NCI-H446 (cell line): ENCODE data around the gene SCARF2.
A peak's percentile ranks its signal among the peaks of the same experiment; 100 is the strongest.
"Not testable (repeated sequence)": the region's sequence is repeated elsewhere in the genome, so short reads cannot be mapped to it uniquely, and the experiment has no call there.

Source experiments
- DNase-seq, 2 experiments: peaks; one replicate each; lab custom pipeline; 2025; lab: John Stamatoyannopoulos, UW

The SCARF2 gene

GRCh38 chr22:20428496-20429253 is 8.9 kb downstream of the SCARF2 start:
- no peak for DNase-seq

GRCh38 chr22:20427945-20428417 is 9.6 kb downstream of the SCARF2 start:
- DNase-seq: no peak

GRCh38 chr22:20427104-20427944 is 10.3 kb downstream of the SCARF2 start:
- no peak for DNase-seq

GRCh38 chr22:20426259-20426615 is 11.4 kb downstream of the SCARF2 start:
- DNase-seq: no peak

GRCh38 chr22:20425566-20426258 is 11.9 kb downstream of the SCARF2 start:
- DNase-seq: no peak

- DNase-seq: no peak
Measured at GRCh38 chr22:20424932-20425565, 12.6 kb downstream of the SCARF2 start.

- DNase-seq: no peak
Measured at GRCh38 chr22:20424568-20424931, 13.1 kb downstream of the SCARF2 start.

- no peak for DNase-seq
Measured at GRCh38 chr22:20423906-20424551, 13.6 kb downstream of the SCARF2 start.

GRCh38 chr22:20423008-20423905 is 14.4 kb downstream of the SCARF2 start:
- DNase-seq: peak in 1 of 2 experiments; percentile 56

- no peak for DNase-seq
Measured at GRCh38 chr22:20422271-20423007, 15.2 kb downstream of the SCARF2 start.

- DNase-seq: no peak
Measured at GRCh38 chr22:20421507-20421874, 16.1 kb downstream of the SCARF2 start.

GRCh38 chr22:20420157-20420842 is 17.3 kb downstream of the SCARF2 start:
- no peak for DNase-seq

GRCh38 chr22:20419664-20419951 is 18.0 kb downstream of the SCARF2 start:
- no peak for DNase-seq

GRCh38 chr22:20418211-20418788 is 19.3 kb downstream of the SCARF2 start:
- peak; percentile 64 to 84 for DNase-seq

GRCh38 chr22:20415699-20416098 is 21.9 kb downstream of the SCARF2 start:
- DNase-seq: not testable (repeated sequence)

- DNase-seq: not testable (repeated sequence)
Measured at GRCh38 chr22:20415241-20415640, 22.4 kb downstream of the SCARF2 start.

GRCh38 chr22:20414450-20414849 is 23.2 kb downstream of the SCARF2 start:
- DNase-seq: no peak

- no peak for DNase-seq
Measured at GRCh38 chr22:20414059-20414440, 23.6 kb downstream of the SCARF2 start.
